Keratinocyte (primary cell): Measurements from ENCODE around the gene TP53I3. TPM values are rescaled to one million over a fixed set of nuclear protein-coding genes. Genes with fewer than 3 reads are reported as not detected.

Experiments used
- DNase-seq: peaks from one replicate; pipeline ENCODE4 v3.0.0-alpha.2; 2011; ENCODE audit warnings: low read depth, missing footprints, low spot score
- FAIRE-seq: peaks from 2 replicates; lab custom pipeline; 2011; peaks lifted over from hg19 to GRCh38; lab: Jason Lieb, UNC
- H2AFZ ChIP-seq: 2 replicates; pipeline ENCODE4 v1.6.0; 2012; ENCODE audit warnings: low read length, control low read depth, inconsistent platforms; ENCODE audit not compliant: control insufficient read depth
- H3K27ac ChIP-seq: 2 replicates; pipeline ENCODE4 v1.5.1; 2011; ENCODE audit warnings: low read length; ENCODE audit not compliant: control insufficient read depth, insufficient read depth
- H3K27me3 ChIP-seq: 3 replicates; pipeline ENCODE4 v1.6.0; 2011; ENCODE audit warnings: low read length; ENCODE audit not compliant: control insufficient read depth, insufficient read depth; ENCODE audit errors: extremely low read depth
- H3K36me3 ChIP-seq, 2 experiments: 2 replicates in 1 of 2; 3 replicates in 1 of 2; pipeline ENCODE4 v1.5.1; 2011; ENCODE audit warnings: low read length in 2 of 2, mild to moderate bottlenecking in 1 of 2; ENCODE audit not compliant: control insufficient read depth in 2 of 2, insufficient read depth in 2 of 2; ENCODE audit errors: extremely low read depth in 1 of 2
- H3K4me1 ChIP-seq: 3 replicates; pipeline ENCODE4 v1.5.1; 2011; ENCODE audit warnings: low read length; ENCODE audit not compliant: control insufficient read depth, insufficient read depth; ENCODE audit errors: extremely low read depth
- H3K4me2 ChIP-seq: 3 replicates; pipeline ENCODE4 v1.6.0; 2011; ENCODE audit warnings: low read depth, low read length; ENCODE audit not compliant: control insufficient read depth, insufficient read depth; ENCODE audit errors: extremely low read depth
- H3K4me3 ChIP-seq, 3 experiments: fragments of 200-600 bp in 1 of 3; sonication (generic) in 1 of 3; 2 replicates in 2 of 3; 3 replicates in 1 of 3; pipeline ENCODE4 v1.5.1; 2011 to 2016; ENCODE audit warnings: low read length in 3 of 3, mild to moderate bottlenecking in 3 of 3, control low read depth in 2 of 3, inconsistent platforms in 1 of 3, low read depth in 1 of 3, mixed read lengths in 1 of 3, mixed run types in 1 of 3, moderate library complexity in 1 of 3; ENCODE audit not compliant: control insufficient read depth in 2 of 3, insufficient read depth in 2 of 3; ENCODE audit errors: extremely low read depth in 1 of 3
- H3K79me2 ChIP-seq: 2 replicates; pipeline ENCODE4 v1.6.0; 2012; ENCODE audit warnings: low read length; ENCODE audit not compliant: control insufficient read depth, insufficient read depth
- H3K9ac ChIP-seq: 3 replicates; pipeline ENCODE4 v1.6.0; 2011; ENCODE audit warnings: low read length; ENCODE audit not compliant: control insufficient read depth, insufficient read depth; ENCODE audit errors: extremely low read depth
- H3K9me1 ChIP-seq: 3 replicates; pipeline ENCODE4 v1.6.0; 2011; ENCODE audit warnings: low read length; ENCODE audit not compliant: control insufficient read depth, insufficient read depth; ENCODE audit errors: extremely low read depth
- H3K9me3 ChIP-seq: 2 replicates; pipeline ENCODE4 v1.5.1; 2012; ENCODE audit warnings: low read depth, low read length; ENCODE audit not compliant: control insufficient read depth
- H4K20me1 ChIP-seq: 3 replicates; pipeline ENCODE4 v1.6.0; 2011; ENCODE audit warnings: low read length; ENCODE audit not compliant: control insufficient read depth, insufficient read depth; ENCODE audit errors: extremely low read depth
- CTCF ChIP-seq, 3 experiments: IDR thresholded peaks in 1 of 3; conservative IDR thresholded peaks in 1 of 3; optimal IDR thresholded peaks in 1 of 3; 2 replicates in 2 of 3; 3 replicates in 1 of 3; pipeline versions ENCODE3 to v1.5.1; 2011; ENCODE audit warnings: low read length in 3 of 3, mild to moderate bottlenecking in 3 of 3, moderate library complexity in 2 of 3, control low read depth in 1 of 3, inconsistent platforms in 1 of 3; ENCODE audit not compliant: insufficient read depth in 2 of 3; ENCODE audit errors: extremely low read depth in 1 of 3
- EZH2 ChIP-seq: IDR thresholded peaks from one replicate; pipeline ENCODE4 v1.6.1; 2012; ENCODE audit warnings: inconsistent platforms, mild to moderate bottlenecking, low read length, moderate library complexity
- dilution Hi-C: fragments of 300-500 bp; cut with MboI; formaldehyde crosslinking; loops from one replicate; pipeline ENCODE4 v1.7.0; 2020; ENCODE audit warnings: low sequenced_read_pairs; ENCODE audit not compliant: extremely low pct_ligation_motif_present
- polyA plus RNA-seq, 5 experiments: library from polyadenylated mRNA; depleted of rRNA in 3 of 5; stranded (reverse) in 3 of 5; stranded (forward) in 1 of 5; unstranded in 1 of 5; fragments of >200 nt; gene quantifications; 1 replicate in 1 of 5; 2 replicates in 3 of 5; 3 replicates in 1 of 5; pipeline versions ENCODE4 v1.2.1 to v1.2.3, GENCODE V29; 2011 to 2012; ENCODE audit warnings: missing spikeins in 2 of 5, low read depth in 1 of 5, low replicate concordance in 1 of 5

Gene TP53I3
- polyA plus RNA-seq, 1 donor (not counting 4 experiments of a cell fraction or from before 2014, with no cell fraction given) = 30.9 TPM

GRCh38 chr2:24107336-24107735 is 22.7 kb upstream of the TP53I3 start:
- no peaks in the 10 kb centered on the region for H3K9me3 ChIP-seq
- FAIRE-seq = no peak
- H3K27me3 ChIP-seq = no peaks in the 10 kb centered on the region
- H3K4me3 ChIP-seq = no peak overlapping the region
- dilution Hi-C loops = no loop called here
- H3K79me2 ChIP-seq = no peaks in the 10 kb centered on the region
- no peaks in the 10 kb centered on the region for H4K20me1 ChIP-seq
- no peak for DNase-seq
- H3K9me1 ChIP-seq = no peaks in the 10 kb centered on the region
- H3K27ac ChIP-seq = no peak overlapping the region
- H2AFZ ChIP-seq = no peak overlapping the region
- TF ChIP-seq EZH2 = no peak
- H3K36me3 ChIP-seq = no peaks in the 10 kb centered on the region
- H3K4me2 ChIP-seq = no peak overlapping the region
- peaks cover 13% of the 10 kb centered on the region for H3K4me1 ChIP-seq
- no peak overlapping the region for H3K9ac ChIP-seq

GRCh38 chr2:24106786-24107185 is 22.2 kb upstream of the TP53I3 start:
- H3K4me2 ChIP-seq = no peak overlapping the region
- DNase-seq (no peak), FAIRE-seq (no peak)
- H3K9me1 ChIP-seq = no peaks in the 10 kb centered on the region
- peaks cover 12% of the 10 kb centered on the region for H3K4me1 ChIP-seq
- H2AFZ ChIP-seq = no peak overlapping the region
- H4K20me1 ChIP-seq = no peaks in the 10 kb centered on the region
- H3K79me2 ChIP-seq = no peaks in the 10 kb centered on the region
- no peak overlapping the region for H3K4me3 ChIP-seq
- H3K36me3 ChIP-seq = no peaks in the 10 kb centered on the region
- H3K9me3 ChIP-seq = no peaks in the 10 kb centered on the region
- no peak for TF ChIP-seq CTCF (optimal IDR thresholded peaks at IDR 0.05 in 1 of 3, IDR thresholded peaks at IDR 0.05 in 1 of 3, conservative IDR thresholded peaks at IDR 0.05 in 1 of 3; ENCODE audit: extremely low read depth in 1 of 3, insufficient read depth in 2 of 3, low read length in 3 of 3)
- TF ChIP-seq EZH2 = no peak
- H3K27ac ChIP-seq = no peak overlapping the region
- dilution Hi-C loops = no loop called here
- no peak overlapping the region for H3K9ac ChIP-seq
- no peaks in the 10 kb centered on the region for H3K27me3 ChIP-seq

GRCh38 chr2:24105816-24106215 is 21.2 kb upstream of the TP53I3 start:
- no peaks in the 10 kb centered on the region for H3K9me1 ChIP-seq
- no peaks in the 10 kb centered on the region for H3K36me3 ChIP-seq
- no peak overlapping the region for H3K27ac ChIP-seq
- no peaks in the 10 kb centered on the region for H3K27me3 ChIP-seq
- dilution Hi-C loops = no loop called here
- no peak overlapping the region for H2AFZ ChIP-seq
- no peaks in the 10 kb centered on the region for H3K79me2 ChIP-seq
- FAIRE-seq (no peak), DNase-seq (no peak)
- no peaks in the 10 kb centered on the region for H4K20me1 ChIP-seq
- TF ChIP-seq EZH2 (no peak), CTCF (optimal IDR thresholded peaks at IDR 0.05 in 1 of 3, IDR thresholded peaks at IDR 0.05 in 1 of 3, conservative IDR thresholded peaks at IDR 0.05 in 1 of 3; ENCODE audit: extremely low read depth in 1 of 3, insufficient read depth in 2 of 3, low read length in 3 of 3) (no peak)
- peaks cover 2% of the 10 kb centered on the region for H3K4me1 ChIP-seq
- no peak overlapping the region for H3K9ac ChIP-seq
- no peak overlapping the region for H3K4me2 ChIP-seq
- no peak overlapping the region for H3K4me3 ChIP-seq
- no peaks in the 10 kb centered on the region for H3K9me3 ChIP-seq
